GM12875 (cell line): ENCODE data around the gene CD200R1.

Experiments
- H3K4me3 ChIP-seq: one replicate; pipeline ENCODE4 v1.5.1; 2011; ENCODE audit warnings: low read depth, low read length, control low read depth
- CTCF ChIP-seq: IDR thresholded peaks from 2 replicates; pipeline ENCODE4 v1.5.1; 2011; ENCODE audit warnings: low read depth, mild to moderate bottlenecking, control low read depth, inconsistent platforms, low read length, moderate library complexity, borderline replicate concordance; ENCODE audit not compliant: insufficient read depth

CD200R1 gene

GRCh38 chr3:112990672-112991602 lies 16.0 kb upstream of the CD200R1 start, which contains the start of gene GTPBP8:
TSS of gene GTPBP8 (plus strand) at chr3:112990984. CDS start at chr3:112991000, 16 bp downstream.
- H3K4me3 ChIP-seq: peak within 1 kb of the TSS; percentile 73
- TF ChIP-seq CTCF: 0 out of 2 replicates have a peak, but pooled peaks have one; percentile 5

- TF ChIP-seq CTCF: no peak
- no peak overlapping the region for H3K4me3 ChIP-seq
These were observed 12.9 kb upstream of the CD200R1 start for GRCh38 chr3:112987710-112988334.

GRCh38 chr3:112984485-112984884 lies 9.6 kb upstream of the CD200R1 start:
- no peak for TF ChIP-seq CTCF
- no peak overlapping the region for H3K4me3 ChIP-seq

GRCh38 chr3:112982710-112983109 lies 7.8 kb upstream of the CD200R1 start:
- TF ChIP-seq CTCF: no peak
- H3K4me3 ChIP-seq: no peak overlapping the region

GRCh38 chr3:112980080-112980479 lies 5.2 kb upstream of the CD200R1 start:
- H3K4me3 ChIP-seq: no peak overlapping the region
- no peak for TF ChIP-seq CTCF

- TF ChIP-seq CTCF: 0 out of 2 replicates have a peak, but pooled peaks have one; percentile 11
- H3K4me3 ChIP-seq: no peak overlapping the region
These were observed 4.4 kb upstream of the CD200R1 start for GRCh38 chr3:112979244-112979832.
